ENCODE measurements around the gene CSMD2. TPM values are rescaled to one million over a fixed set of nuclear protein-coding genes. Genes with fewer than 3 reads are reported as not detected.

The CSMD2 gene
- total RNA-seq, 2 experiments from 2014 or later: not detected

DNA sequence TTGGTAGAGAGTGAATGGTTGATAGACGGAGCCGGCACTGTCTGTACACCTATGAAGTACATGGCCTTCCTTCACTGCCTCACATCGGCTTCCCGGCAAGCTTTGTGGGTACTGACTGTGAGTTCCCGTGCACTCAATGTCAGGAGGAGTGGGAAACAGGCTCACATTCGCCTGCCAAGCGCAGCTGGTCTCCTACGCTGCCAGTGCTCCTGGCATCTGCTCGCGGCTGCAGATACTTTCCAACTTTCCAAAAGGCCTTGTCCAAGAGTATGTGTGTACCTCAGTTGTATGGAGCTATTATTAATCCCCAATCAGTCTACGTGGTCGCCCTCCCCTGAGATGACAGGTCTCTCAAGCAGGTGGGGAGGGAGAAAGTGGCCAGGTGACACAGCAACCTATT is 511.8 kb downstream of the CSMD2 start:
- Mint-ChIP-seq H3K27ac (no peak overlapping the region), H3K27me3 (peaks cover 5% of the 10 kb centered on the region), H3K4me3 (no peak overlapping the region), H3K36me3 (ENCODE audit: low read depth) (no peaks in the 10 kb centered on the region), H3K4me1 (ENCODE audit: low read depth) (no peaks in the 10 kb centered on the region), H3K9me3 (no peaks in the 10 kb centered on the region)
- Histone ChIP-seq H3K4me1 (ENCODE audit: insufficient read depth, low read length) (no peaks in the 10 kb centered on the region), H3K4me3 (ENCODE audit: low read length) (no peak overlapping the region), H3K27ac (ENCODE audit: low read depth in 1 of 2, low read length in 2 of 2) (no peak overlapping the region), H3K9me3 (ENCODE audit: control insufficient read depth in 1 of 2, insufficient read depth in 1 of 2, low read length in 2 of 2) (no peaks in the 10 kb centered on the region), H3K27me3 (ENCODE audit: control insufficient read depth in 1 of 2, insufficient read depth in 2 of 2, low read length in 2 of 2) (peaks cover 0 to 15% of the 10 kb centered on the region in 2 experiments), H3K36me3 (ENCODE audit: insufficient read depth, low read length) (no peaks in the 10 kb centered on the region)
- intact Hi-C loops (cut with DNase I, micrococcal nuclease): no loop called here
- no peak for DNase-seq
- ATAC-seq (ENCODE audit: poor library complexity): no peak
- ChIA-PET CTCF (no interaction called here), POLR2A (no interaction called here)
- TF ChIP-seq, protein P1, sequence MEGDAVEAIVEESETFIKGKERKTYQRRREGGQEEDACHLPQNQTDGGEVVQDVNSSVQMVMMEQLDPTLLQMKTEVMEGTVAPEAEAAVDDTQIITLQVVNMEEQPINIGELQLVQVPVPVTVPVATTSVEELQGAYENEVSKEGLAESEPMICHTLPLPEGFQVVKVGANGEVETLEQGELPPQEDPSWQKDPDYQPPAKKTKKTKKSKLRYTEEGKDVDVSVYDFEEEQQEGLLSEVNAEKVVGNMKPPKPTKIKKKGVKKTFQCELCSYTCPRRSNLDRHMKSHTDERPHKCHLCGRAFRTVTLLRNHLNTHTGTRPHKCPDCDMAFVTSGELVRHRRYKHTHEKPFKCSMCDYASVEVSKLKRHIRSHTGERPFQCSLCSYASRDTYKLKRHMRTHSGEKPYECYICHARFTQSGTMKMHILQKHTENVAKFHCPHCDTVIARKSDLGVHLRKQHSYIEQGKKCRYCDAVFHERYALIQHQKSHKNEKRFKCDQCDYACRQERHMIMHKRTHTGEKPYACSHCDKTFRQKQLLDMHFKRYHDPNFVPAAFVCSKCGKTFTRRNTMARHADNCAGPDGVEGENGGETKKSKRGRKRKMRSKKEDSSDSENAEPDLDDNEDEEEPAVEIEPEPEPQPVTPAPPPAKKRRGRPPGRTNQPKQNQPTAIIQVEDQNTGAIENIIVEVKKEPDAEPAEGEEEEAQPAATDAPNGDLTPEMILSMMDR (IDR thresholded peaks at IDR 0.05): no peak

DNA sequence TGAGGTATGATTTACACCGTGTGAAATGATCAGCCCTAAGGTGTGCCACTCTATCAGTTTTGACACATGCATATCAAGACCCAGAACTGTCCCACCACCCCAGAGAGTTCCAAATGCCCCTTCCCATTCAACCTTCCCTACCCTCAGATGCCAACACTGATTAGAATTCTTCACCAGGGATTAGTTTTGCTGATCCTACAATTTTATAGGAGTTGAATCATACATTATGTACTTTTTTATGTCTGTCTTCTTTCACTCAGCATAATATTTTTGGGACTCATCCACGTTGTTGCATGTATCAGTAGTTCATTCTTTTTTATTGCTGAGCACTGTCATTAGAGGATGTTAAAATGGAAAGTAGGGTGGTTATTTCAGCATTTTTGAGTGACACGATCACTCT is 514.3 kb downstream of the CSMD2 start:
- ATAC-seq (ENCODE audit: poor library complexity): no peak
- no peaks in the 10 kb centered on the region for H3K4me1 ChIP-seq (ENCODE audit: insufficient read depth, low read length)
- TF ChIP-seq, protein P1 (IDR thresholded peaks at IDR 0.05): no peak
- Mint-ChIP-seq H3K36me3 (ENCODE audit: low read depth) (no peaks in the 10 kb centered on the region), H3K9me3 (no peaks in the 10 kb centered on the region), H3K27ac (no peak overlapping the region), H3K27me3 (peaks cover 20% of the 10 kb centered on the region), H3K4me3 (no peak overlapping the region), H3K4me1 (ENCODE audit: low read depth) (no peaks in the 10 kb centered on the region)
- ChIA-PET POLR2A (no interaction called here), CTCF (no interaction called here)
- H3K4me3 ChIP-seq (ENCODE audit: low read length): no peak overlapping the region
- peaks cover 0 to 18% of the 10 kb centered on the region in 2 experiments for H3K27me3 ChIP-seq (ENCODE audit: control insufficient read depth in 1 of 2, insufficient read depth in 2 of 2, low read length in 2 of 2)
- H3K9me3 ChIP-seq (ENCODE audit: control insufficient read depth in 1 of 2, insufficient read depth in 1 of 2, low read length in 2 of 2): no peaks in the 10 kb centered on the region
- intact Hi-C loops (cut with DNase I, micrococcal nuclease): no loop called here
- no peaks in the 10 kb centered on the region for H3K36me3 ChIP-seq (ENCODE audit: insufficient read depth, low read length)
- no peak overlapping the region for H3K27ac ChIP-seq (ENCODE audit: low read depth in 1 of 2, low read length in 2 of 2)
- DNase-seq: no peak

DNA sequence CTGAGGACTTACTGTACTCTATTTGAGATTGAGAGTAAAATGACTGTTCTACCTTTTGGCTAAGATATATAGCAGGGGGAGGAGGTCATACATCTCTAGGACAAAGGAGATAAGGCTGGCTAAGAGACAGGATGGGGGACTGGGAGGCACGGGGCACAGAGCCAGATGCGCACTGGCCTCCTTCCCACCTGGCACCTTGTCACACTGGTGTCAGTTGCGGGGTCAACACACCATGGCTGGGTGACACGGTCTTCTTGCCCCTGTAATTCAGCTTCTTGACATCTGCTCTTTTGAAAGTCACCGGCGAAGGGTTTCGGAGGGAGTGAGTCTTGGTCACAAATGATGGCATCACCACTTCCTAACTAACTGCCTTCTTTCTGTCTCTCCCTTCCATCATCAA is 515.3 kb downstream of the CSMD2 start:
- H3K27ac Mint-ChIP-seq: no peak overlapping the region
- peaks cover 23% of the 10 kb centered on the region for H3K27me3 Mint-ChIP-seq
- H3K4me1 Mint-ChIP-seq (ENCODE audit: low read depth): no peaks in the 10 kb centered on the region
- H3K9me3 Mint-ChIP-seq: no peaks in the 10 kb centered on the region
- intact Hi-C loops (cut with DNase I, micrococcal nuclease): no loop called here
- H3K4me3 Mint-ChIP-seq: no peak overlapping the region
- Histone ChIP-seq H3K4me3 (ENCODE audit: low read length) (no peak overlapping the region), H3K36me3 (ENCODE audit: insufficient read depth, low read length) (no peaks in the 10 kb centered on the region), H3K27ac (ENCODE audit: low read depth in 1 of 2, low read length in 2 of 2) (no peak overlapping the region), H3K4me1 (ENCODE audit: insufficient read depth, low read length) (no peaks in the 10 kb centered on the region), H3K27me3 (ENCODE audit: control insufficient read depth in 1 of 2, insufficient read depth in 2 of 2, low read length in 2 of 2) (peaks cover 0 to 15% of the 10 kb centered on the region in 2 experiments), H3K9me3 (ENCODE audit: control insufficient read depth in 1 of 2, insufficient read depth in 1 of 2, low read length in 2 of 2) (no peaks in the 10 kb centered on the region)
- no peaks in the 10 kb centered on the region for H3K36me3 Mint-ChIP-seq (ENCODE audit: low read depth)
- CTCF ChIA-PET: no interaction called here
- POLR2A ChIA-PET: no interaction called here
- TF ChIP-seq, protein P1 (IDR thresholded peaks at IDR 0.05): no peak
- ATAC-seq (ENCODE audit: poor library complexity) (no peak), DNase-seq (no peak)

Data from CD4-positive, alpha-beta T cell (primary cell).